Astrocyte (in vitro differentiated cells and primary cell): ENCODE measurements around the gene WBP2NL.

Experiments
- EZH2 ChIP-seq: IDR thresholded peaks from 2 replicates; pipeline ENCODE4 v1.6.1; 2012; ENCODE audit warnings: mild to moderate bottlenecking, low read length, inconsistent platforms; ENCODE audit not compliant: insufficient read depth
- TF ChIP-seq, protein P1 (sequence below): IDR thresholded peaks from 2 replicates; pipeline ENCODE4 v1.5.1; 2011; ENCODE audit warnings: low read depth, mild to moderate bottlenecking, inconsistent platforms, low read length, moderate library complexity; ENCODE audit not compliant: insufficient read depth

DNA sequence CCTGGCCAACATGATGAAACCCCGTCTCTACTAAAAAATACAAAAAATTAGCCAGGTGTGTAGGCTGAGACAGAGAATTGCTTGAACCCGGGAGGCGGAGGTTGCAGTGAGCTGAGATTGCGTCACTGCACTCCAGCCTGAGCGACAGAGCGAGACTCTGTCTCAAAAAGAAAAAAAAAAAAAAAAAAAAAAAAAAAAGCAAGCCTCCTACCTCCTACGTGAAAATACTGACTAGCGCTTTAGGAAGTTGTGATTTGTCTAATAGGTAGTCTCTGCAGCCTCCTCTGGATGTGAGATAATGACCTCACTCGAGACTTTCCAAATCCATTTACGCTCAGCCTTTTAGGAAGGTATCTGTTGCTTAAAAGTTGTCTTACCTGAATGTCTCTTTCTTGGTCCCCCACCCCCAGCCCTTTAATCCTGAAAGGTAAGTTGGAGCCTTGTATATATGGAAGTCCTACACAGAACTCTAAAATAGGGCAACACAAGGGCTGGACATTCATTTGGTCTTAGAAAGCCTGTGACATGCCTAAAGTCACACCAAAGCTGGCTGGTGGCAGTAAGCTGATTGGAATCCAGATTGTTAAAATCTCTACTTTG is 23.8 kb upstream of the WBP2NL start:
- TF ChIP-seq EZH2: no peak
- TF ChIP-seq, protein P1, sequence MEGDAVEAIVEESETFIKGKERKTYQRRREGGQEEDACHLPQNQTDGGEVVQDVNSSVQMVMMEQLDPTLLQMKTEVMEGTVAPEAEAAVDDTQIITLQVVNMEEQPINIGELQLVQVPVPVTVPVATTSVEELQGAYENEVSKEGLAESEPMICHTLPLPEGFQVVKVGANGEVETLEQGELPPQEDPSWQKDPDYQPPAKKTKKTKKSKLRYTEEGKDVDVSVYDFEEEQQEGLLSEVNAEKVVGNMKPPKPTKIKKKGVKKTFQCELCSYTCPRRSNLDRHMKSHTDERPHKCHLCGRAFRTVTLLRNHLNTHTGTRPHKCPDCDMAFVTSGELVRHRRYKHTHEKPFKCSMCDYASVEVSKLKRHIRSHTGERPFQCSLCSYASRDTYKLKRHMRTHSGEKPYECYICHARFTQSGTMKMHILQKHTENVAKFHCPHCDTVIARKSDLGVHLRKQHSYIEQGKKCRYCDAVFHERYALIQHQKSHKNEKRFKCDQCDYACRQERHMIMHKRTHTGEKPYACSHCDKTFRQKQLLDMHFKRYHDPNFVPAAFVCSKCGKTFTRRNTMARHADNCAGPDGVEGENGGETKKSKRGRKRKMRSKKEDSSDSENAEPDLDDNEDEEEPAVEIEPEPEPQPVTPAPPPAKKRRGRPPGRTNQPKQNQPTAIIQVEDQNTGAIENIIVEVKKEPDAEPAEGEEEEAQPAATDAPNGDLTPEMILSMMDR: no peak
